Mammary epithelial cell (primary cell): Measurements from ENCODE around the gene PAK1IP1.

Source experiments
- EZH2 ChIP-seq: IDR thresholded peaks from 2 replicates; pipeline ENCODE4 v1.6.1; 2012; ENCODE audit warnings: low read length, inconsistent platforms, borderline replicate concordance
- TF ChIP-seq, protein P1 (sequence below), 2 donors: IDR thresholded peaks in 1 of 2; conservative IDR thresholded peaks in 1 of 2; 2 replicates each; pipeline ENCODE4 v1.5.1; 2011 to 2012; ENCODE audit warnings: inconsistent platforms in 2 of 2, low read length in 2 of 2, mild to moderate bottlenecking in 2 of 2, control low read depth in 1 of 2, low read depth in 1 of 2; ENCODE audit not compliant: insufficient read depth in 1 of 2; ENCODE audit errors: extremely low read depth in 1 of 2

DNA sequence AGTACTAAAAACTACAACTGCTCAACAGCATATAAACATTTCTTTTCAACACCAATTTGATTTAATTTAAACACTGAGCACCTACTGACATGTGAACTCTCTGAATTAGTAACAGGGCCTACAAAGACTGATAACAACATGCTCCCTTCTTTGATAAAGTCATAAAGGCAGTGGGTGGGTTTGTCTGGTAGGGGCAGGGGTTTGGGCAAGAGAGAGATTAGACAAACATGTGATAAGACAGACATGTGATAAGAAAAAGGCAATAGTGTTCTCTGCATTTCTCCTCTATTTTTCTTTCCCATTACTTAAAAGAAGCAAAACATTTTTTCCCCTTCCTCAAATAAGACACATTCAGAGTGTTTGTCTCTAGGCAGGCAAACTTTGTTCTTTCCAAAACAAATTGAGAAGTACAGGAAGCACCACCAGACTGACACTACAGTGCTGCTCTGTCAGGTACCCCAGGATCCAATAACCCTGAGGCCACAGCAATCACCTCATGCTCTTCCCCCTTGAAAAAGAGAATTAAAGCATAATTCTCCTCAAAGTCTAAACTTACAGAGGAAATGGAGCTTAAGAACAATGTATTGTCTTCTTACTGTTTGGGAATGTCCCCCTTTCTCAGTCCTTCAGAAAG, 12.3 kb upstream of the PAK1IP1 start:
- TF ChIP-seq, protein P1, sequence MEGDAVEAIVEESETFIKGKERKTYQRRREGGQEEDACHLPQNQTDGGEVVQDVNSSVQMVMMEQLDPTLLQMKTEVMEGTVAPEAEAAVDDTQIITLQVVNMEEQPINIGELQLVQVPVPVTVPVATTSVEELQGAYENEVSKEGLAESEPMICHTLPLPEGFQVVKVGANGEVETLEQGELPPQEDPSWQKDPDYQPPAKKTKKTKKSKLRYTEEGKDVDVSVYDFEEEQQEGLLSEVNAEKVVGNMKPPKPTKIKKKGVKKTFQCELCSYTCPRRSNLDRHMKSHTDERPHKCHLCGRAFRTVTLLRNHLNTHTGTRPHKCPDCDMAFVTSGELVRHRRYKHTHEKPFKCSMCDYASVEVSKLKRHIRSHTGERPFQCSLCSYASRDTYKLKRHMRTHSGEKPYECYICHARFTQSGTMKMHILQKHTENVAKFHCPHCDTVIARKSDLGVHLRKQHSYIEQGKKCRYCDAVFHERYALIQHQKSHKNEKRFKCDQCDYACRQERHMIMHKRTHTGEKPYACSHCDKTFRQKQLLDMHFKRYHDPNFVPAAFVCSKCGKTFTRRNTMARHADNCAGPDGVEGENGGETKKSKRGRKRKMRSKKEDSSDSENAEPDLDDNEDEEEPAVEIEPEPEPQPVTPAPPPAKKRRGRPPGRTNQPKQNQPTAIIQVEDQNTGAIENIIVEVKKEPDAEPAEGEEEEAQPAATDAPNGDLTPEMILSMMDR (conservative IDR thresholded peaks at IDR 0.05 in 1 of 2, IDR thresholded peaks at IDR 0.05 in 1 of 2; ENCODE audit: extremely low read depth in 1 of 2, insufficient read depth in 1 of 2, low read depth in 1 of 2, low read length in 2 of 2): no peak
- TF ChIP-seq EZH2: no peak
